Measurements from ENCODE around the gene CCZ1.
"Not testable (repeated sequence)": the region's sequence is repeated elsewhere in the genome, so short reads cannot be mapped to it uniquely, and the experiment has no call there.

The CCZ1 gene

DNA sequence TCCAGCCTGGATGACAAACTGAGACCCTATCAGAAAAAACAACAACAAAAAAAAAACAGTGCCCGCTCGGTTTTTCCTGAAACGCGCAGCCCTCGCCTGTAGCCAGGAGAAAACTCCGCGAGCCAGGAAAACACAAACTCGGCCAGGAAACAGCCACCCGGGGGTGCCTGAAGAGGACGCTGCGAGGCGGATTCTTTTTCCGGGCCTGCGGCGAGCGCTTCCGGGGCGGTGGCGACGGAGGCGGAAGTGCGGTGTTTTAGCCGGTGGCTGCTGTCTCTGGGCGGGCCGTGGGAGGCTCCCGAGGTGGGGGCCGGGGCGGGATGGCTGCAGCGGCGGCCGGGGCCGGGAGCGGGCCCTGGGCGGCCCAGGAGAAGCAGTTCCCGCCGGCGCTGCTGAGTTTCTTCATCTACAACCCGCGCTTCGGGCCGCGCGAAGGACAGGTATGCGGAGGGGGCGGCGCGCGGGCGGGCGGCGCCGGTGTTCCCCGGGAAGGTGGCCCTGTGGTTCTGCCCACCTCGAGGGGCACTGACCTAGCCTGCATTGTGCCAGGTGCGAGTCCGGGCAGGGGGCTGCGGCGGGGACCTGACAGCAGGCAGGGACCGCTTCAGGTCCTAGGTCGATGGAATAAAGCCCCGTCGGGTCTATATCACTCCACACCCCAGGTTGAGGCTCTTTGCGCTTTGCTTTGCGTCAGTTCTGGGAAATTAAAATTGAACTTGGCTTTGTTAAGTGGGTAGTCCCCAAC is at the start of gene CCZ1:
Gene CCZ1, plus strand, starts transcription at position 254 of the 745 bp plus-strand sequence. Its CDS starts 67 bp downstream, at position 321.
- DNase-seq (ENCODE audit: low read depth) = peak; percentile 24

DNA sequence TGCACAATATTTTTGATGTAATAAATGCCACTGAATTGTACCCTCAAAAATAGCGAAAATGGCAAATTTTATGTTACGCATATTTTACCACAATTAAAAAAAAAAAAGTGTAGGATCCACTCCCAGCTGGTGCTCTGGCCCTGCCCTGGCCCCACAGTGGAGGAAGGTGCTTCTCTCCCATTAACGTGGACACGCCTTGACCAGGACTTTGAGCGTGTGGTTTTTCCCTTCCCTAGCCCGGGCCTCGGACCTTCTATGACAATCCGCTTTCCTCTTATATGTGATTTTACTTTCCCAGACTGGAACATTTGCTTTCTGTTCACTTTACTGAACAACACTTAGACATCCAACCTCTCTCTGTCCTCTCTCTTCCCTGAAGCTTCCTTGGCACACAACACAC is 47.6 kb upstream of the CCZ1 start:
- DNase-seq (ENCODE audit: low read depth) = no peak

DNA sequence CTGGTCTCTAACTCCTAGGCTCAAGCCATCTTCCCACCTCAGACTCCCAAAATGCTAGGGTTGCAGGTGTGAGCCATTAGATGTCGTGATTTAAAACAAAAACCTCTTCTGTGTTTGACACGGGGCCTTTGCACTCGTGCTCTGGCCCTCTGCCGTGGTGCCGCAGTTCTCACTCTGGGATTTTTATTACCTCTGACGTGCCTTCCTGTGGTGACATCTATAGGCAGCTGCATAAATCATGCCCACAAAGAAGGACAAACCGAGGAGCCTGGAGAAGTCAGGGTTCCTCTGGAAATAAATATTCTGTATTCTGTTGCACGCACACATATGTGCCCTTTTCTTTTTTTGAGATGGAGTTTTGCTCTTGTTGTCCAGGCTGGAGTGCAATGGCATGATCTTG is 43.8 kb upstream of the CCZ1 start:
- DNase-seq (ENCODE audit: low read depth) = no peak

DNA sequence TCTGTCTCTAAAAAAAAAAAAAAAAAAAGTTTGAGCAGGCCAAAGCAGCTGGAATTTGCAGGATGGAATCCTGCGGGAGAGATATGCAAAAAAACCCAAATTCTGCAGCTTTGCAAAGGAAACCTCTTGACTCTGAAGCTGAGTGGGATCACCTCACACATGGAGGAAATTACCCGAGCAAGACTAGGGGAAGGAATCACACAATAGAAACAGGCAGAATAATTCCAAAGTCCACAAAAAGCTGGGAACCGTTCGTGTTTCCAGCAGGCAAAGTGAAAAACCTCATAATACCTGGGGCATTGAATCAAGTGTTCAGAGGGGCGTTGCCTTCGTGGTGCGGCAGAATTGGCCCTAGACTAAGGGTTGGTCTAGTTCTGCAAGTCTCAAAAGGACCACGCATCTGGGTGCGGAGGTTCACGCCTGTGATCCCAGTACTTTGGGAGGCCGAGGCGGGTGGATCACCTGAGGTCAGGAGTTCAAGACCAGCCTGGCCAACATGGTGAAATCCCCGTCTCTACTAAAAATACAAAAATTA is 41.4 kb upstream of the CCZ1 start:
- not testable (repeated sequence) for DNase-seq (ENCODE audit: low read depth)

DNA sequence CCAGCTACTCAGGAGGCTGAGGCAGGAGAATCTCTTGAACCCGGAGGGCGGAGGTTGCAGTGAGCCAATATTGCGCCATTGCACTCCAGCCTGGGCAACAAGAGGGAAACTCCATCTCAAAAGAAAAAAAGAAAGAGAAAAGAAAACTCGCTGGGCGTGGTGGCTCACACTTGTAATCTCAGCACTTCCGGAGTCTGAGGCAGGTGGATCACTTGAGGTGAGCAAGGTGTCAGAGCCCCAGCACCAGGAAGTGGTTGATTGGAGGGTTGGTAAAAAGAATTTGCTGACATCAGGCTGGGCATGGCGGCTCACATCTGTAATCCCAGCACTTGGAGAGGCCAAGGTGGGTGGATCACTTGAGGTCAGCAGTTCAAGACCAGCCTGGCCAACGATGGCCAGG is 40.0 kb upstream of the CCZ1 start:
- not testable (repeated sequence) for DNase-seq (ENCODE audit: low read depth)

DNA sequence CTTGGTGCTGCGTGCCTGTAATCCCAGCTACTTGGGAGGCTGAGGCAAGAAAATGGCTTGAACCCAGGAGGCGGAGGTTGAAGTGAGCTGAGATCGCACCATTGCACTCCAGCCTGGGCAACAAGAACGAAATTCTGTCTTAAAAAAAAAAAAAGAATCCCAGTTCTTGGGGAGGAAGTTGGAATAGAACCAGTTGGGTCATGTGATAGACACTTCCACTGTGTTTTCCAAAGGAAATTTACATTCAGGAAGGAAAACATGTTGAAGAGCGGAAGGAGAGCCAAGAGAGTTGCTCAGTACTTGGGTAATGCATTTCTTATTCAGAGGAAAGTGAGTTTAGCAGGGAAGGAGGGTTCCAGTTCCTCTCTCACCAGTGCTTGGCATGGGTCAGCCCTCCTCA is 37.3 kb upstream of the CCZ1 start:
- not testable (repeated sequence) for DNase-seq (ENCODE audit: low read depth)

DNA sequence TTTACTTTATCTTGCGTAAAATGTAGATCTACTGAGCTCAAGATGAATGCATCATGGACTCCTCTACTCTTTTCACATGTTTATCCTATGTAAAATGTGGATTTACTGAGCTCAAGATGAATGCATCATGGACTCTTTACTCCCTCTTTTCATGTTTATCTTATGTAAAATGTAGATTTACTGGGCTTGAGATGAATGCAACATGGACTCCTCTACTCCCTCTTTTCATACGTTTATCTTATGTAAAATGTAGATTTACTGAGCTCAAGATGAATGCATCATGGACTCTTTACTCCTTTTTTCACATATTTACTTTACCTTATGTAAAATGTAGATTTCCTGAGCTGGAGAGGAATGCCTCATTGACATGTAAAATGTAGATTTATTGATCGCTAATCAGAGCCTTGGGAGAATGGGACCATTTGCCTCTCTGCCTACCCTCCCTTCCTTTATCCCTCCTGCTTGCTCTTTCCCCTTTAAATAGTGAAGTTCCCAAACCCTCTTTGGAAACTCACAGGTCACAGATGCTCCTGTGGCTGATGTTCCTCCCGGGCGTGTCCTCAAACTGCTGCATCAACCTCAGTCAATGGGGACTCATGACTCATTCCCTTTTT is 35.7 kb upstream of the CCZ1 start:
- DNase-seq (ENCODE audit: low read depth) = not testable (repeated sequence)

DNA sequence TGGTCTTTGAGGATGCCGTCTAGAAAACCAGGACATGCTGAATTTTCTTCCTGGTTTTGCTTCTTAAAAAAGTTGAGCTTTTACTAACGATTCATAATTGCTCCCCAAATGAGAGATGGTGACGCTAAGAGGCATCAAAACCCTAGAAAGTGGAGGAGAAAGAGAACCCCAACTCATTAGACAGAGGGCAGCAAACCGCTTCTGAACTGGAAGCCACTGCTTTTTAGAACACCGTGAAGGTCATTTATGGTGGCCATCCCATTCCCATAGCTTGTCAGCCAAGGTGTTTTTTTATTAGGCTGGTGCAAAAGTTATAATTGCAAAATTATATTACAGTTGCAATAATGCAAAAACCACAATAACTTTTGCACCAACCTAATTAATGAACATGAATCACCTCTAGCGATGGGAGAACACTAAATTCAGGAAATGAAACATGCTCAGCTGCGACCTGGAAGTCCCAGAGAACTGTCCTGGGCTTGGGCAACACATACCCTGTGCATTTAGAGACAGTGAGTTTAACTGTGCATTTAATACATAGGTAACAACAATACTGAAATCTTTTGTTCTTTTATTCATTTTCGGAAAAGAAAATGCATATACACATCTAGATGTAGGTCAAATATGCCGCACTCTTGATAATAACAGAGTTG is 33.1 kb upstream of the CCZ1 start:
- DNase-seq (ENCODE audit: low read depth) = not testable (repeated sequence)

DNA sequence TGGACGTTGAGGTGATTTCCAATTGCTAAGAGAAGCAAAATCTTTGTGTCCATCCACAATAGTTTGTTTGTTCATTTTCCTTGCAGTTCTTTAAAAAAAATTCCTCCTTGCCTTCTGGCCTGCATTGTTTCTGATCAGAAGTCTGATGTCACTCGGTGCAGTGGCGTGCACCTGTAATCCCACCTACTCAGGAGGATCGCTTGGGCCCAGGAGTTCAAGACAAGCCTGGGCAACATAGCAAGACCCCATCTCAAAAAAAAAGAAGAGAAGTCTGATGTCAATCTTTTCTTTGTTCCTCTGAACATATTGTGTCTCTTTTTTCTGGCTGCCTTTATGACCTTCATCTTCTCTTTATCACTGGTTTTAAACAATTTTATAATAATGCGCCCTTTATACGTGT is 31.5 kb upstream of the CCZ1 start:
- DNase-seq (ENCODE audit: low read depth) = no peak

DNA sequence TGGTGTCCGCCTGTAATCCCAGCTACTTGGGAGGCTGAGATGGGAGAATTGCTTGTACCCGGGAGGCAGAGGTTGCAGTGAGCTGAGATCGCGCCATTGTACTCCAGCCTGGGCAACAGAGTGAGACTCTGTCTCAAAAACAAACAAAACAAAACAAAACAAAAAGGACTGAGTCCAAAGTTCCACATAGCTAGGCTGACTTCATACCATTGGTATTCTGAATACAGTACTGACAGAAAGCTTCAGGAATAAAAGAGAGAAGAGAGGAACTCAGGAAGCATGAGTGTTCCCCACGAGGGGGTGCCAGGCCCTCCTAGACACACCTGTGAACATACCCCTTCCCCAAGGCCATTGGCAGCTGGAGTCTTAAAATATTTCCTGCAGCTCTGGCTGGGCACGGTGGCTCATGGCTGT is 29.6 kb upstream of the CCZ1 start:
- not testable (repeated sequence) for DNase-seq (ENCODE audit: low read depth)

DNA sequence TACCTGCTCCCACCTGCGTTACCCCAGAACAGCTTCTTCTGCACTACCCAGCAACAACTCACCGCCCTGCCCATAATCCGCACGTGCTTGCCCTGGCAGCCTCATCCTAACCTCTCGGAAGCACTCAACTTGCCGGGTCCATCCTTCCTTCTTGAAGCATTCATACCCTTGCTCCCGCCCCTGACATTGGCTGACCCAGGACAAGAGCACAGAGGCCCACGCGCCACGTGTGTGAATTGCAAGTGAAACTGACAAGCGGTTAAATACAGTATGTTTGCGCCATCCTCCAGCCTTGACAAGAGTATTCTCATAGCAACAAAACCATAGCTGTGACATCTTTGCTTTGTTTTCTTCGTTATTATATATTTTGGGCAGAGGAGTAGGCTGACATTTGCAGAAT is 28.8 kb upstream of the CCZ1 start:
- no peak for DNase-seq (ENCODE audit: low read depth)

DNA sequence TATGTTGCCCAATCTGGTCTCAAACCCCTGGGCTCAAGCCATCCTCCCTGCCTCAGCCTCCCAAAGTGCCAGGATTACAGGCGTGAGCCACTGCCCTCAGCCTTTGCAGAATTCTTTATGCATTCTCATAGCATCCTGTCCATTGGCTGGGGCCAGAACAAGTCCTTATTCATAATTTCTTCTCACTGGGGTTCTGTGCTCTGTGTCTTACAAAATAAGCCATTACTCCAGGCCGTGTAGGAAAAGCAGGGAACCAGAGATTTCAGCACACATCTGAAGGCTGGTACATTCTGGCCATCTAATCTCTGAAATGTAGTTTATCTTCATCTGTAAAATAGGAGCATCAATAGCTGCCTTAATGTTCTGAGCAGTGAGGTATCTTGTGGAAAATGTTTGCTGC is 28.2 kb upstream of the CCZ1 start:
- no peak for DNase-seq (ENCODE audit: low read depth)

DNA sequence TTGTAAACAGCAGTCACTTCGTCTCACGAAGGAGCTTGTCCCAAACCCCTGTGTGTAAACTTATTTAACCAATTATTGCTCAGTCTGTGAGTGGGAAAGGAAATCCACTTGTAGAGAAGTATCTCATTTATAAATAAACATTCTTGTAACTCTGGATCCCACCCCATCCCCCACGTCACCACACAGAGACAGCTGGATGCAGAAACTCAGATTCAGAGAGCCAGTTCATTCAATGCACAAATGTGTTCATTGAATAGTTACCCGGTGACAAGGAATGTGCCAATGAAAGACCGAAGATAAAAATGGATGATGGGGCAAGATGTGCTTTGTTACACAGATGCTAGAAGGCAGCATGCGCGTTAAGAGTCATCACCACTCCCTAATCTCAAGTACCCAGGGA is 26.2 kb upstream of the CCZ1 start:
- no peak for DNase-seq (ENCODE audit: low read depth)

DNA sequence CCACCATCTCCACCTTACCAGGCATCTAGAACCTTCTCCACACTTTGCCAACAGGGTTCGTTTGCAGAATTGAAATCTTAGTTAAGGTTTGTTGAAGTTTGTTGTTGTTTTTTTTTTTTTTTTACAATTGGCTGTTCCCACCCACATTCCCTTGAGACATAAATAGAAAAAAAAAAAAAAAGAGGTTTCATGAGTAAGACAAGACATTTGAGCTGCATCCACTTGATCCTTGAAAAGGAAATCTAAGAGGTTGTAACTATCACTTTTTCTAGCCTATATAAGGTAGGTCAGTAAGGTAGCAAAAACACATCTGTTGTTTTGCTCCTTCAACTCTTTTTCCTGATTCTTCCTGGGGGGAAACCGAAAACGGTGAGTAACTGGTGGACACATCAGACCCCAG is 18.9 kb upstream of the CCZ1 start:
- not testable (repeated sequence) for DNase-seq (ENCODE audit: low read depth)

DNA sequence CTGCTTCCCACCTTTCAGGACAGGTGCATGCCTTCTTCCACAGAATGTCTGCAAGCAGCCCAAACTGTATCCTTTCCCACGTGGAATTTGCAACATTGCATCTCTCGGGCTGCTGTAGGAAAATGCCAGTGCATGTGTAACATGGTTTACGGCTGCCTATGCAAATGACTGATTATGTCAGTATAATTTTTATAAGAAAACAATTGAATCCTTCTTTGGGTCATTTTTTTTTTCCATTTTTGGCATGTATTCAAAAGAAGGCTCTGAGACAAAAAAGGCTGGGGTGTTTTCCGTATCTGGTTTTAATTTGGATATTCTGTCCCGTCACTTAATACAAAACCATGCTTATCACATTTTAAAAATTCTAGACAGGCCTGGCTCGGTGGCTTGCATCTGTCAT is 18.4 kb upstream of the CCZ1 start:
- DNase-seq (ENCODE audit: low read depth) = not testable (repeated sequence)

DNA sequence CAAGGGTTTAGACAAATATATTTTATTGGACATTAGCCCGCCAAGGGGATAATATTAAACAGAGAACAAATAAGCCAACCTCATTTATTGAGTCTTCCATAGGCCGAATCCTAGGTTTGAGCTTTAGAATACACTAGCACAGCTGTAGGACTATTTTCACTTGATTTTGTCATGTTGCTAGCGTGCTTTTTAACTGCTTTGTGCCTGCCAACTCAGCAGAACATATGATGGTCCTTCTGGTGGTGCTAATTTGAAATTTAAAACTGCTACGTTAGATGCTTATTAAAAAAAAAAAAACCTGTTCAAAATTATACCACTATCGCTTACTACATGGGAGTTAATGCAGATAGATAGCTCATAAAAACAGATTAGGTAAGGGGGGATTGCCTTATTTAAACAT is 14.1 kb upstream of the CCZ1 start:
- DNase-seq (ENCODE audit: low read depth) = not testable (repeated sequence)

DNA sequence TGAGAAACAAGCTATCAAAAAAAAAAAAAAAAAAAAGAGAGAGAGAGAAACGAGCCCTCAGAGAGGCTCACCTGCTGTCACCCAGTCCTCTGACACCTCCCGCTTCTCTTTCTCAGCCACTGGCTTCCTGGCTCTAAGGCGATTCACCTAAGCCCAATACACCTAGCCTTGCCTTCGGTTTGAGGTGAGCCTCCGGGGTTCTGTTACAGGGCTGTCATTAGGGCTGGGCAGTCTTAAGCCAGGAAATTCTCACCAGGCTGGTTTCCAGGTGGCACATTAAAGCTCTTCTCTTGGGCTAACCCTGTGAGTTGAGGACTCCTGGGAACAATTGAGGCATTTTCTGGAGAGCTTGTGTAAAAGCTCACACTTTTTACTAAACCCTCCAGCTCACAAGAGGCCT is 10.5 kb upstream of the CCZ1 start:
- not testable (repeated sequence) for DNase-seq (ENCODE audit: low read depth)

DNA sequence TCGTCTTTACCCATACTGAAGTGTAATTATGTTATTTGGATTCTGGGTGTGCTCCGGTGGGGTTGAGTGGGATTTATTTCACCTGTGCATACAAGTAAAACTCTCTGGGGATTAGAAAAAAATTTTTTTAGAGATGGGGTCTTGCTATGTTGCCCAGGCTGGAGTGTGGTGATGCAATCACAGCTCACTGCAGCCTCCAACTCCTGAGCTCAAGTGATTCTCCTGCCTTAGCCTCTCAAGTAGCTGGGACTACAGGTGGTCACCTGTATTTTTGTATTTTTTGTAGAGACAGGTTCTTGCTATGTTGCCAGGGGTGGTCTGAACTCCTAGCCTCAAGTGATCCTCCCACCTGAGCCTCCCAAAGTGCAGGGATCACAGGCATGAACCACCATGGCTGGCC is 8.3 kb upstream of the CCZ1 start:
- DNase-seq (ENCODE audit: low read depth) = not testable (repeated sequence)

DNA sequence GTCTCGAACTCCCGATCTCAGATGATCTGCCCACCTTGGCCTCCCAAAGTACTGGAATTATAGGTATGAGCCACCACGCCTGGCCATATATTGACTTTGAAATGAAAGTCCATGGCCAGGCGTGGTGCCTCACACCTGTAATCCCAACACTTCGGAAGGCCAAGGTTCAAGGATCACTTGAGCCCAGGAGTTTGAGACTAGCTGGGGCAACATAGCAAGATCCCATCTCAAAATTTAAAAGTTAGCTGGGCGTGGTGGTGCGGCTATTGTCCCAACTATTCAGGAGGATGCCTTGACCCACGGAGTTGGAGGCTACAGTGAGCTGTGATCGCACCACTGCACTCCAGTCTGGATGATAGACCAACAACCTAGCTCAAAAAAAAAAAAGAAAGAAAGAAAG is 6.0 kb upstream of the CCZ1 start:
- DNase-seq (ENCODE audit: low read depth) = no peak

DNA sequence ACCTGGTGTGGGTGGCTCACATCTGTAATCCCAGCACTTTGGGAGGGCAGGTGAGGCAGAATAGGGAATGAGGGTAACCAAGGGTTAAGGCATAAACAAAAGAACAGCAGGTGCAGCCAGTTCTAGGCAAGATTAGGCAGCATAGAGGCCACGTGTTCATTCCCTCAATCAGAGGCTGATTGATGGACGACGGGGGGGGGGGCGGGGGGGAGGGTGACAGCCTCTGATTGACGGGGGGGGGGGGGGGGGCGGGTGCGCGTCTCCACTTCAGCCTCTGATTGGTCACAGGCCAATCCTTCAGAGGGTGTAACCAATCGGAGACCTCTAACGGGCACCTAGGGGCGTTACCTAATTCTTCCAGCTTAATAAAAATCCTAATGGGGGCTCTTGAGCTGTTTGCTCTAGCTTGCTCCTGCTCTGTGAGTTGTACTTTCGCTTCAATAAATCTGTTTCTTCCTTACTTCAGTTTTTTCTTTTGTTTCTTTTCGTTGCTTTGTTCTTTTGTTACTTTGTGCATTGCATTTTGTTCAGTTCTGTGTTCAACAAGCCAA is 1.1 kb upstream of the CCZ1 start:
- DNase-seq (ENCODE audit: low read depth) = not testable (repeated sequence)

DNA sequence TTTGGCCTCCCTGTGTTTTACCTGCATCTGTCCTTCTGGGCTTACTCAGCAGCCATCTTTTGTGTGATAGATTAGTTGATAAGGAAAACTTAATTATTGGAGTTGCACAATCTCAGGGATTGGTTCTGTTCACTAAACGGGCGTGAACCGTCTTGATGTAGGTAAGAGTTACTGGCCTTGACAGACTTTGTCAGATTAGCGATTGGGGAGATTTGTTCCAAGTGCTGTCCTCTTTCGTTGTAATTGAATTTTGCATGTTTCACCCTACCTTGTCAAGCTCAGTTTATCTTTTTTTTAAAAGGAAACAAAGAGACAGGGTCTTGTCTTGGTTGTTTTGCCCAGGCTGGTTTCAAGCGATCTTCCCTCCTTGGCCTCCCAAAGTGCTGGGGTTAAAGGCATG is 4.5 kb downstream of the CCZ1 start:
- not testable (repeated sequence) for DNase-seq (ENCODE audit: low read depth)

DNA sequence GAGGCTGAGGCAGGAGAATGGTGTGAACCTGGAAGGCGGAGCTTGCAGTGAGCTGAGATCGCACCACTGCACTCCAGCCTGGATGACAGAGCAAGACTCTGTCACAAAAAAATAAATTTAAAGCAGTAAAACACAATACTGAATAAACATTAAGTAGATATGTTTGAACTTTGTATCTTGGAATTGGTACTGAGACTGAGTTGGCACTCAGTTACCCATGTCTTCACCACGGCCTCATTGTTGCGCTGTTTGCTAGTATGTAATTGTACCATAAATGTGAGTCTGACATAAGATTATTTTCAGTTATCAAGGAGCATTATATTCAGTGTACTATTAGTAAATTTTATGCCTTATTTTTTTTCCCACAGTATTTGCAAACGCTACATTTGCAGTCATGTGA is 6.2 kb downstream of the CCZ1 start:
- not testable (repeated sequence) for DNase-seq (ENCODE audit: low read depth)

DNA sequence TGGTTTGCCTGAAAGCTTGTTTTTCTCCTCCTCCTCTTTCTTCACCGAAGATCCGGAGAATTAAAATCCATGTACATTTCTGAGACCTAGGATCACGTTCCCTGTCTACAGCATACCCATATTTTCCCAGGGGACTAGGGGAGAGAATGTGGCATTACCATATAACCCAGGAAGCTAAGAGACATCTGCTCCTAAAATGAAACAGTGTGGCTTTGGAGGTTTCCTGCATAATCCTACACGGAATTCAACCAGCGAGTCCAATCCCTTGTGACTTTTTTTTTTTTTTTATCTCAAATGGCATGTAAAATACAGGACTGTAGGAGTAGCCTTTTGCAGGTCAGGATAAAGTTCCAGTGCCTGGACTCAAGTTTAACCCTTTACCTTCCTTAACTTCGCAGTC is 10.3 kb downstream of the CCZ1 start:
- not testable (repeated sequence) for DNase-seq (ENCODE audit: low read depth)

Data from GM04504 (cell line).